Lung (tissue), 12 donors: Measurements from ENCODE around the gene CFAP53. TPM values are rescaled to one million over a fixed set of nuclear protein-coding genes. Genes with fewer than 3 reads are reported as not detected.

Experiments
- ATAC-seq: fragments of 200-7000 bp; cut with Tn5 transposase; one replicate; pipeline ENCODE4 v1.9.1; 2020; ENCODE audit warnings: moderate number of reproducible peaks; ENCODE audit not compliant: insufficient read depth, low FRiP score
- DNase-seq, 3 donors: peaks; one replicate each; pipeline ENCODE4 v3.0.0-alpha.2; 2013 to 2017
- H3K27ac ChIP-seq, 2 donors: one replicate each; pipeline ENCODE4 v1.5.1; 2013; ENCODE audit warnings: mild to moderate bottlenecking in 2 of 2, moderate library complexity in 2 of 2, control low read depth in 1 of 2, inconsistent platforms in 1 of 2, low read depth in 1 of 2, low read length in 1 of 2
- H3K27me3 ChIP-seq, 3 donors: one replicate each; pipeline ENCODE4 v1.5.1; 2013; ENCODE audit warnings: low read length in 2 of 3; ENCODE audit not compliant: control insufficient read depth in 3 of 3, insufficient read depth in 3 of 3
- H3K36me3 ChIP-seq, 4 donors: one replicate each; pipeline ENCODE4 v1.5.1; 2013; ENCODE audit warnings: low read length in 4 of 4, mild to moderate bottlenecking in 1 of 4, moderate library complexity in 1 of 4; ENCODE audit not compliant: control insufficient read depth in 4 of 4, insufficient read depth in 4 of 4
- H3K4me1 ChIP-seq, 5 donors: one replicate each; pipeline ENCODE4 v1.5.1; 2013; ENCODE audit warnings: low read length in 5 of 5, mild to moderate bottlenecking in 2 of 5, moderate library complexity in 1 of 5; ENCODE audit not compliant: control insufficient read depth in 5 of 5, insufficient read depth in 5 of 5
- H3K4me3 ChIP-seq: one replicate; pipeline ENCODE4 v1.5.1; 2013; ENCODE audit warnings: mild to moderate bottlenecking, control low read depth, moderate library complexity
- H3K9ac ChIP-seq, 2 donors: one replicate each; pipeline ENCODE4 v1.5.1; 2013; ENCODE audit warnings: low read length in 2 of 2, control low read depth in 1 of 2; ENCODE audit not compliant: insufficient read depth in 1 of 2
- H3K9me3 ChIP-seq, 4 donors: one replicate each; pipeline ENCODE4 v1.5.1; 2013; ENCODE audit warnings: low read length in 3 of 4, mild to moderate bottlenecking in 1 of 4, moderate library complexity in 1 of 4; ENCODE audit not compliant: control insufficient read depth in 4 of 4, insufficient read depth in 3 of 4
- WGBS, 2 donors: extraction: QIAGEN DNeasy Blood & Tissue Kit; methylation state at CpG; one replicate each; pipeline ENCODE4 v1.1.7; 2013; 5-methylcytosine and 5-hydroxymethylcytosine counted together
- polyA plus RNA-seq, 2 donors: library from polyadenylated mRNA; stranded (reverse); fragments of 200-250 nt; gene quantifications; one replicate each; pipeline ENCODE4 v1.2.1, GENCODE V29; 2013
- total RNA-seq, 2 donors: library from RNA; depleted of rRNA in 1 of 2; stranded (reverse); fragments of >200 nt in 1 of 2; gene quantifications; one replicate each; pipeline ENCODE4 v1.2.1, GENCODE V29; 2014 to 2021
- TF ChIP-seq, protein P1 (sequence below): IDR thresholded peaks from 2 replicates; pipeline ENCODE4 v1.5.1; 2012; ENCODE audit warnings: mild to moderate bottlenecking; ENCODE audit errors: control extremely low read depth, extremely low read depth
- donor health status: control.
- donor health status: control.
- donor health status: Bipolar disorder and iron deficiency.
- donor health status: healthy.
- donor health status: DM: yes; HTN: yes; CAD: no.

The CFAP53 gene
- total and polyA plus RNA-seq, 4 donors = 5.0 to 7.1 (median 5.5) TPM

DNA sequence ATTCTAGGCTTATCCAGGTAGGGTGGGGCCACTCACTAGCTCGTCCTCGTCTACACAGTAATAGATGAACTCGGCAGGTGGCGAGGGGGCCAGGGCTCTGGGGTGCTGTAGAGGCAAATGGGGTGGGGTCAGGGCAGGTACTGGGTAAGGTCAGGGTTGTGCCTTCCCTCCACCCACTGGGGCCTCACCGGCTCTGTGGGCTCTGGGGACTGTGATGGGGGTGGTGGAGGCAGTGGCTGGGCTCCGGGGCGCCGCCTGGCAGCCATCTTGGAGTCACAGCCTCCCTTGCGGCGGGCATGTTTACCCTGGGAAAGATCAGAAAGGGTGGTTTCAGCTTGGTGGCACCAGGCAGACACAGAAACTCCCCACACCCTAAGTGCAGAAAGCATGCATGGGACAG is 8.6 kb upstream of the CFAP53 start:
- no peak overlapping the region for H3K9ac ChIP-seq
- TF ChIP-seq, protein P1, sequence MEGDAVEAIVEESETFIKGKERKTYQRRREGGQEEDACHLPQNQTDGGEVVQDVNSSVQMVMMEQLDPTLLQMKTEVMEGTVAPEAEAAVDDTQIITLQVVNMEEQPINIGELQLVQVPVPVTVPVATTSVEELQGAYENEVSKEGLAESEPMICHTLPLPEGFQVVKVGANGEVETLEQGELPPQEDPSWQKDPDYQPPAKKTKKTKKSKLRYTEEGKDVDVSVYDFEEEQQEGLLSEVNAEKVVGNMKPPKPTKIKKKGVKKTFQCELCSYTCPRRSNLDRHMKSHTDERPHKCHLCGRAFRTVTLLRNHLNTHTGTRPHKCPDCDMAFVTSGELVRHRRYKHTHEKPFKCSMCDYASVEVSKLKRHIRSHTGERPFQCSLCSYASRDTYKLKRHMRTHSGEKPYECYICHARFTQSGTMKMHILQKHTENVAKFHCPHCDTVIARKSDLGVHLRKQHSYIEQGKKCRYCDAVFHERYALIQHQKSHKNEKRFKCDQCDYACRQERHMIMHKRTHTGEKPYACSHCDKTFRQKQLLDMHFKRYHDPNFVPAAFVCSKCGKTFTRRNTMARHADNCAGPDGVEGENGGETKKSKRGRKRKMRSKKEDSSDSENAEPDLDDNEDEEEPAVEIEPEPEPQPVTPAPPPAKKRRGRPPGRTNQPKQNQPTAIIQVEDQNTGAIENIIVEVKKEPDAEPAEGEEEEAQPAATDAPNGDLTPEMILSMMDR = no peak
- 97% methylated on average over 10 of the region's 10 CpGs for WGBS, 2 donors
- ATAC-seq (no peak), DNase-seq (no peak)
- no peak overlapping the region for H3K27ac ChIP-seq
- H3K36me3 ChIP-seq = peaks cover 29 to 68% (median 64%) of the 10 kb centered on the region in 4 donors
- no peak overlapping the region for H3K4me3 ChIP-seq
- peaks cover 0 to 7% (median 3%) of the 10 kb centered on the region in 5 donors for H3K4me1 ChIP-seq
- H3K27me3 ChIP-seq = no peaks in the 10 kb centered on the region
- H3K9me3 ChIP-seq = no peaks in the 10 kb centered on the region

DNA sequence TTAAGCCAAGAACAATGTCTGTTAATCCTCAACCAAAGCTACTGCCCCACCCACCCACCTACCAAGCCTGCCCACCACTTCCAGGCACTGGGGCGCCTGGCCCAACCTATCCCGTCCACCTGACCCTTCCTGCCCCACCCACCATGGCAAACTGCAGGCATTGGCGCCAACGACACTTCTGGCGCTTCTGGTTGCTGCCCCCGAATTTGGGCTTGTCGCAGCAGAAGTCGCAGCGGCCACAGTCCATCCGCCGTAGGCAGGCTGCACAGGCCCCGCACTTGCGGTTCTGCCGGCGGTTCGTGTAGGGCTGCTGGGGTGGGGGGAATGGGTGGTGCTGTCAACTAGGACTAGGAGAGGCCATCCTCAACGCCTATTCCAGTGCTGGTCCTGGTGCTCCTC is 7.7 kb upstream of the CFAP53 start:
- Histone ChIP-seq H3K27ac (no peak overlapping the region), H3K36me3 (peaks cover 31 to 69% (median 65%) of the 10 kb centered on the region in 4 donors), H3K9ac (no peak overlapping the region), H3K27me3 (no peaks in the 10 kb centered on the region), H3K4me3 (no peak overlapping the region), H3K4me1 (peaks cover 0 to under 1% (median 0%) of the 10 kb centered on the region in 5 donors), H3K9me3 (no peaks in the 10 kb centered on the region)
- TF ChIP-seq, protein P1 = no peak
- no peak for ATAC-seq
- 97% methylated on average over 17 of the region's 17 CpGs for WGBS, 2 donors
- no peak for DNase-seq

DNA sequence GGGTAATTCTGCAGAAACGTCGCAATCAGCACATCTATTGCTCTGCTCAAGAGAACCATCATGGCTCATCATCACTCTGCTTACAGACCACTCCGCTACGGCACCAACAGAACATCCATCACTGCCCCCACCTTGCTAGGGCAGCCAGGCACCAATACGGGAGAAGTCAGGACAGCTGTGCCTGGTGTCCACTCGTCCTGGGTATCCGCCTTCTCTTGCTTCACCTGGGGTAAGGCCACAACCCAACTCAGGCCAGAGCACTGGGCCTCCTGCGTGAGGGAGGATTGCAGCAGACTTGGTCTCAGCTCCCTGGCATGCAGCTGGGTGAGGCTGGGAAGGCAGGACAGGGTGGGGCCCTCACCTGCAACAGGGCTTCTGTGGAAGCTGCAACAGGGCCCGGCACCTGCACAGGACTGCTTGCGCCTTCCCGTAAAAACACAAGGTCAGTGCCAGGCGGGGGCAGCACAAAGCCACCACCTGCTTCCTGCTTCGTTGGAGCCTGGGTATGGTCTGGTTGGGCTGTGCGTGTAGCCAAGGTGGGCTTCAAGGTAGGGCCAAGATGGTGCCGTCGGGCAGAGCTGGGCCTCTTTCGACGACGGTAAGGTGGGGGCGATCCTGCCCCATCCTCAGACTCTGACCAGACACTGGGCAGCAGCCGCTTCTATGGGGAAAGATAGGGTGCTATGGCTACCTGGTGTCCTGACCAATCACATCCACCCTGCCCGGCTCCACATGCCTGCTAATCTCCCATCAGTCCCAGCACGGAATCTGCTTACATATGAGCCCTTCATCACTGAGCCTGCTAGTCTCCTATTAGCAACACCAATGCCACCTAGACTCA is 7.1 kb upstream of the CFAP53 start:
- no peak for DNase-seq
- TF ChIP-seq, protein P1 = no peak
- H3K9me3 ChIP-seq = no peaks in the 10 kb centered on the region
- H3K27me3 ChIP-seq = no peaks in the 10 kb centered on the region
- WGBS, 2 donors = 95% methylated on average over 23 of the region's 23 CpGs
- peaks cover 32 to 69% (median 64%) of the 10 kb centered on the region in 4 donors for H3K36me3 ChIP-seq
- H3K4me1 ChIP-seq = no peaks in the 10 kb centered on the region
- H3K9ac ChIP-seq = no peak overlapping the region
- no peak overlapping the region for H3K4me3 ChIP-seq
- no peak overlapping the region for H3K27ac ChIP-seq
- ATAC-seq = no peak
